H1 (cell line): ENCODE measurements around the gene RHOBTB1. TPM values are rescaled to one million over a fixed set of nuclear protein-coding genes. Genes with fewer than 3 reads are reported as not detected.

ENCODE experiments used
- CTCF ChIA-PET: fragments of 300-600 bp; sonication (Branson Sonifier 250); formaldehyde crosslinking; loops from one replicate; lab custom pipeline; 2021; ENCODE audit not compliant: partially characterized antibody; lab: Charles Lee
- POLR2A ChIA-PET: fragments of 300-600 bp; sonication (Branson Sonifier 250); formaldehyde crosslinking; loops from one replicate; lab custom pipeline; 2021; ENCODE audit warnings: inconsistent platforms; ENCODE audit not compliant: partially characterized antibody; lab: Charles Lee
- DNase-seq, 2 experiments: peaks; one replicate each; pipeline versions ENCODE4 v3.0.0 to v3.0.0-alpha.2; 2010 to 2022; ENCODE audit warnings: low spot score in 2 of 2, low read depth in 1 of 2, mixed read lengths in 1 of 2
- FAIRE-seq: peaks from 2 replicates; lab custom pipeline; 2011; peaks lifted over from hg19 to GRCh38; lab: Jason Lieb, UNC
- H2AFZ ChIP-seq: 2 replicates; pipeline ENCODE4 v1.8.1; 2012; ENCODE audit warnings: low read length, inconsistent platforms
- H2AK5ac ChIP-seq: 2 replicates; pipeline ENCODE4 v1.6.1; 2013; ENCODE audit warnings: low read depth, low read length
- H2BK120ac ChIP-seq: replicated peaks from 2 replicates; pipeline ENCODE3; 2013; ENCODE audit warnings: low read depth, low read length, inconsistent platforms
- H2BK12ac ChIP-seq: 2 replicates; pipeline ENCODE4 v1.6.1; 2013; ENCODE audit warnings: low read depth, low read length
- H2BK15ac ChIP-seq: 2 replicates; pipeline ENCODE4 v1.6.1; 2013; ENCODE audit warnings: low read length
- H2BK20ac ChIP-seq: 2 replicates; pipeline ENCODE4 v1.6.1; 2013; ENCODE audit warnings: low read length
- H2BK5ac ChIP-seq: 2 replicates; pipeline ENCODE4 v1.6.1; 2013; ENCODE audit warnings: low read depth, low read length
- H3K14ac ChIP-seq: 2 replicates; pipeline ENCODE4 v1.6.1; 2013; ENCODE audit warnings: inconsistent platforms; ENCODE audit not compliant: insufficient read length
- H3K18ac ChIP-seq: 2 replicates; pipeline ENCODE4 v1.6.1; 2013; ENCODE audit warnings: low read length; ENCODE audit errors: extremely low read depth
- H3K23ac ChIP-seq: 2 replicates; pipeline ENCODE4 v1.6.1; 2013; ENCODE audit warnings: inconsistent platforms; ENCODE audit not compliant: insufficient read length
- H3K23me2 ChIP-seq: 2 replicates; pipeline ENCODE4 v1.6.1; 2013; ENCODE audit warnings: low read depth, low read length
- H3K27ac ChIP-seq: 2 replicates; pipeline ENCODE4 v1.6.1; 2011; ENCODE audit warnings: low read depth, low read length, inconsistent platforms
- H3K27me3 ChIP-seq, 4 experiments: replicated peaks in 1 of 4; 1 replicate in 1 of 4; 2 replicates in 3 of 4; pipeline versions ENCODE4 v1.6.1 to v1.8.1; 2011 to 2013; ENCODE audit warnings: low read length in 3 of 4, mild to moderate bottlenecking in 3 of 4, inconsistent platforms in 2 of 4, mixed read lengths in 2 of 4, moderate library complexity in 1 of 4; ENCODE audit not compliant: control insufficient read depth in 3 of 4, insufficient read depth in 3 of 4; ENCODE audit errors: extremely low read depth in 1 of 4
- H3K36me3 ChIP-seq, 4 experiments: 2 replicates each; pipeline versions ENCODE4 v1.6.1 to v1.8.1; 2011 to 2013; ENCODE audit warnings: mild to moderate bottlenecking in 4 of 4, low read length in 3 of 4, moderate library complexity in 2 of 4, control low read depth in 1 of 4, inconsistent platforms in 1 of 4; ENCODE audit not compliant: insufficient read depth in 4 of 4, control insufficient read depth in 2 of 4
- H3K4ac ChIP-seq: replicated peaks from 2 replicates; pipeline ENCODE3; 2013; ENCODE audit warnings: low read length, low read depth, mixed read lengths, inconsistent platforms; ENCODE audit not compliant: insufficient read length
- H3K4me1 ChIP-seq, 4 experiments: replicated peaks in 1 of 4; 1 replicate in 1 of 4; 2 replicates in 3 of 4; pipeline versions ENCODE4 v1.6.1 to v1.8.1; 2011 to 2013; ENCODE audit warnings: low read length in 3 of 4, inconsistent platforms in 2 of 4, mixed read lengths in 1 of 4; ENCODE audit not compliant: insufficient read depth in 4 of 4, control insufficient read depth in 3 of 4
- H3K4me2 ChIP-seq, 2 experiments: 2 replicates each; pipeline versions ENCODE4 v1.6.1 to v1.8.1; 2011 to 2013; ENCODE audit warnings: low read depth in 2 of 2, low read length in 2 of 2, control low read depth in 1 of 2, inconsistent platforms in 1 of 2, mild to moderate bottlenecking in 1 of 2; ENCODE audit not compliant: insufficient read depth in 1 of 2
- H3K4me3 ChIP-seq, 4 experiments: fragments of 200-600, 300-600 bp in 1 of 4; sonication (generic), shearing (Covaris generic), sonication (Bioruptor Twin) in 1 of 4; 2 replicates each; pipeline versions ENCODE4 v1.5.1 to v1.8.1; 2011 to 2016; ENCODE audit warnings: low read length in 4 of 4, low read depth in 3 of 4, control low read depth in 2 of 4, inconsistent platforms in 2 of 4, mild to moderate bottlenecking in 2 of 4, mixed read lengths in 1 of 4, moderate library complexity in 1 of 4; ENCODE audit not compliant: insufficient read depth in 2 of 4; ENCODE audit errors: extremely low read depth in 1 of 4
- H3K56ac ChIP-seq: replicated peaks from 2 replicates; pipeline ENCODE3; 2013; ENCODE audit warnings: low read depth, mild to moderate bottlenecking, mixed read lengths, low read length, inconsistent platforms; ENCODE audit not compliant: insufficient read length
- H3K79me1 ChIP-seq: 2 replicates; pipeline ENCODE4 v1.6.1; 2013; ENCODE audit warnings: low read depth, low read length, control low read depth
- H3K79me2 ChIP-seq, 2 experiments: 2 replicates each; pipeline versions ENCODE4 v1.6.1 to v1.8.1; 2012 to 2013; ENCODE audit warnings: low read length in 2 of 2, mild to moderate bottlenecking in 2 of 2, inconsistent platforms in 1 of 2; ENCODE audit not compliant: insufficient read depth in 2 of 2, control insufficient read depth in 1 of 2
- H3K9ac ChIP-seq, 4 experiments: replicated peaks in 1 of 4; 1 replicate in 1 of 4; 2 replicates in 3 of 4; pipeline versions ENCODE4 v1.6.1 to v1.8.1; 2011 to 2013; ENCODE audit warnings: low read depth in 3 of 4, low read length in 3 of 4, control low read depth in 2 of 4, mild to moderate bottlenecking in 2 of 4, moderate library complexity in 2 of 4, inconsistent platforms in 1 of 4; ENCODE audit errors: extremely low read depth in 1 of 4
- H3K9me3 ChIP-seq, 2 experiments: 2 replicates each; pipeline versions ENCODE4 v1.6.1 to v1.8.1; 2012 to 2013; ENCODE audit warnings: mild to moderate bottlenecking in 2 of 2, moderate library complexity in 2 of 2, control low read depth in 1 of 2, inconsistent platforms in 1 of 2, low read depth in 1 of 2, low read length in 1 of 2, mixed read lengths in 1 of 2; ENCODE audit not compliant: insufficient read depth in 2 of 2
- H4K20me1 ChIP-seq, 2 experiments: replicated peaks in 1 of 2; 2 replicates each; pipeline versions ENCODE3 to v1.8.1; 2011 to 2013; ENCODE audit warnings: inconsistent platforms in 2 of 2, low read length in 2 of 2, mild to moderate bottlenecking in 1 of 2; ENCODE audit not compliant: insufficient read depth in 2 of 2, control insufficient read depth in 1 of 2
- H4K5ac ChIP-seq: 2 replicates; pipeline ENCODE4 v1.6.1; 2013; ENCODE audit warnings: low read length, low read depth, mixed read lengths, inconsistent platforms; ENCODE audit not compliant: insufficient read length
- H4K8ac ChIP-seq: 2 replicates; pipeline ENCODE4 v1.8.0; 2013; ENCODE audit warnings: mild to moderate bottlenecking, moderate library complexity, low read length, inconsistent platforms; ENCODE audit not compliant: insufficient read depth; ENCODE audit errors: extremely low read depth
- H4K91ac ChIP-seq: replicated peaks from 2 replicates; pipeline ENCODE3; 2013; ENCODE audit warnings: low read length, mixed read lengths, inconsistent platforms; ENCODE audit not compliant: insufficient read length
- BACH1 ChIP-seq: IDR thresholded peaks from 2 replicates; pipeline ENCODE4 v1.6.1; 2012; ENCODE audit warnings: low read length, improper control_type of control experiment
- BRCA1 ChIP-seq: IDR thresholded peaks from 2 replicates; pipeline ENCODE4 v1.6.1; 2012; ENCODE audit warnings: low read depth, low read length, improper control_type of control experiment
- CBX8 ChIP-seq: fragments of 300-800, 300-1000 bp; sonication (generic); IDR thresholded peaks from 2 replicates; pipeline ENCODE4 v1.7.1; 2016; ENCODE audit warnings: low read depth, low read length, borderline replicate concordance
- EGR1 ChIP-seq: IDR thresholded peaks from 2 replicates; pipeline ENCODE4 v1.6.1; 2011; ENCODE audit warnings: low read depth, low read length, borderline replicate concordance
- KDM5A ChIP-seq: fragments of 200-600 bp; IDR thresholded peaks from 2 replicates; pipeline ENCODE4 v1.7.1; 2012; ENCODE audit warnings: mild to moderate bottlenecking, low read length, inconsistent platforms, mixed read lengths
- POU5F1 ChIP-seq: IDR thresholded peaks from 2 replicates; pipeline ENCODE4 v1.6.1; 2011; ENCODE audit warnings: low read depth, mild to moderate bottlenecking, low read length, moderate library complexity
- RBBP5 ChIP-seq: IDR thresholded peaks from 2 replicates; pipeline ENCODE4 v1.7.1; 2012; ENCODE audit warnings: low read depth, mild to moderate bottlenecking, inconsistent platforms, low read length, moderate library complexity, borderline replicate concordance
- WGBS, 2 experiments: shearing (Covaris generic) in 1 of 2; methylation state at CpG; one replicate each; pipeline versions ENCODE4 v1.1.6 to v1.1.7; 2013 to 2015; ENCODE audit warnings: low lambda C conversion rate in 2 of 2, mixed read lengths in 2 of 2, inconsistent platforms in 1 of 2, low coverage in 1 of 2, missing lambda C conversion rate in 1 of 2; ENCODE audit not compliant: insufficient replicate concordance in 2 of 2, insufficient coverage in 1 of 2, insufficient read length in 1 of 2; ENCODE audit errors: extremely low coverage in 1 of 2, missing lambda C conversion rate in 1 of 2; 5-methylcytosine and 5-hydroxymethylcytosine counted together
- polyA plus RNA-seq, 7 experiments: library from polyadenylated mRNA; depleted of rRNA in 3 of 7; stranded (reverse) in 5 of 7; unstranded in 2 of 7; fragments of >200 nt in 5 of 7; fragments of 200-250 nt in 2 of 7; gene quantifications; 1 replicate in 5 of 7; 2 replicates in 1 of 7; 4 replicates in 1 of 7; pipeline versions ENCODE4 v1.2.1 to v1.2.3, GENCODE V29; 2011 to 2013; ENCODE audit warnings: missing spikeins in 2 of 7, mixed read lengths in 2 of 7
- total RNA-seq: library from RNA; stranded (reverse); fragmentation: NEBNext Ultra II Directional; extraction: Animal tissue kit (Norgen Biotek cat#: 25700); gene quantifications from 2 replicates; pipeline ENCODE4 v1.2.1, GENCODE V29; 2021

The RHOBTB1 gene
- total and polyA plus RNA-seq, 2 of the 8 experiments (the other 6 are each of a cell fraction or from before 2014, with no cell fraction given), result 6.1 to 7.4 TPM

DNA sequence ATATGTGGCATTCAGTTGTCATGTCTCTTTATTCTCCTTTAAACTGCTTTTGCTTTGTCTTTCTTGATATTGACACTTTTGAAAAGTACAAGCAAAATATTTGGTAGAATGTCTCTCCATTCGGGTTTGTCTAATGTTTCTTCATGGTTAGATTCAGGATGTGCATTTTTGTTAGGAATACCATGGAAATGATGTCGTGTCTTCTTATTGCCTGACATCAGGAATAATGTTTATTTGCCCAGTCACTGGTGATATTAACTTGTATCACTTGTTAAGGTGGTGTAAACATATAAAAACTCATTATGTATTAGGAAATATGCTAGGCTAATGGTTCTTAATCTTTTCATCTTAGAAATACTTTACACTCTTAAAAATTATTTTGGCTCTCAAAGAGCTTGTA lies 122.3 kb downstream of the RHOBTB1 start:
- Histone ChIP-seq H3K56ac (no peak overlapping the region), H4K8ac (no peak overlapping the region), H3K4me2 (no peak overlapping the region), H3K18ac (no peak overlapping the region), H3K4me1 (peaks cover 0 to 3% (median 0%) of the 10 kb centered on the region in 4 experiments; a peak in 1 of 7 replicates), H4K5ac (no peak overlapping the region), H2BK5ac (no peak overlapping the region), H3K79me2 (no peaks in the 10 kb centered on the region), H2BK20ac (no peak overlapping the region), H2BK120ac (no peak overlapping the region), H3K9ac (no peak overlapping the region), H3K23me2 (no peaks in the 10 kb centered on the region), H4K91ac (no peak overlapping the region), H3K14ac (no peak overlapping the region), H3K79me1 (no peaks in the 10 kb centered on the region), H3K27ac (no peak overlapping the region), H3K4ac (no peak overlapping the region), H3K9me3 (no peaks in the 10 kb centered on the region), H4K20me1 (no peaks in the 10 kb centered on the region), H3K27me3 (no peaks in the 10 kb centered on the region), H3K23ac (no peak overlapping the region), H3K36me3 (no peaks in the 10 kb centered on the region), H2AFZ (no peak overlapping the region), H2AK5ac (no peak overlapping the region), H2BK12ac (no peak overlapping the region), H2BK15ac (no peak overlapping the region), H3K4me3 (no peak overlapping the region)
- ChIA-PET CTCF (interaction anchor here (1.0 kb wide), 1 partner anchor 11 kb away, joined by 3 read pairs; no protein-coding TSS in a partner anchor), POLR2A (no interaction called here)
- DNase-seq (no peak), FAIRE-seq (no peak)
- 86% methylated on average over 2 of the region's 2 CpGs; no CpG with 5 or more reads in 1 of the 2 experiments for WGBS, 2 experiments
- TF ChIP-seq BACH1 (no peak), RBBP5 (no peak), CBX8 (no peak), EGR1 (no peak), POU5F1 (no peak), BRCA1 (no peak), KDM5A (no peak)
